Effector memory CD8-positive, alpha-beta T cell (primary cell): Measurements from ENCODE around the gene KIF26B.
"Not testable (repeated sequence)": the region's sequence is repeated elsewhere in the genome, so short reads cannot be mapped to it uniquely, and the experiment has no call there.

Experiments used
- ATAC-seq: fragments of 150-1000 bp; cut with Tn5 transposase; replicated peaks from 2 replicates; pipeline ENCODE4 v1.10.0; 2021; ENCODE audit warnings: mild to moderate bottlenecking, moderate library complexity
- DNase-seq, 3 experiments: peaks; one replicate each; pipeline ENCODE4 v3.0.0; 2021
- H3K27ac Mint-ChIP-seq, 2 donors: one replicate each; pipeline ENCODE4 v1.8.0; 2022; ENCODE audit warnings: mild to moderate bottlenecking in 2 of 2, mixed read lengths in 2 of 2, moderate library complexity in 2 of 2
- H3K27me3 Mint-ChIP-seq, 2 donors: one replicate each; pipeline ENCODE4 v1.8.0; 2022; ENCODE audit warnings: mixed read lengths in 2 of 2
- H3K36me3 Mint-ChIP-seq: one replicate; pipeline ENCODE4 v1.8.0; 2022; ENCODE audit warnings: mild to moderate bottlenecking, moderate library complexity, mixed read lengths; ENCODE audit not compliant: insufficient read depth
- H3K4me1 Mint-ChIP-seq, 2 donors: one replicate each; pipeline ENCODE4 v1.8.0; 2022; ENCODE audit warnings: low read depth in 2 of 2, mixed read lengths in 2 of 2
- H3K4me3 Mint-ChIP-seq, 2 donors: one replicate each; pipeline ENCODE4 v1.8.0; 2022; ENCODE audit warnings: mild to moderate bottlenecking in 2 of 2, mixed read lengths in 2 of 2, moderate library complexity in 2 of 2
- H3K9me3 Mint-ChIP-seq, 2 donors: one replicate each; pipeline ENCODE4 v1.8.0; 2022; ENCODE audit warnings: mixed read lengths in 2 of 2

The KIF26B gene

DNA sequence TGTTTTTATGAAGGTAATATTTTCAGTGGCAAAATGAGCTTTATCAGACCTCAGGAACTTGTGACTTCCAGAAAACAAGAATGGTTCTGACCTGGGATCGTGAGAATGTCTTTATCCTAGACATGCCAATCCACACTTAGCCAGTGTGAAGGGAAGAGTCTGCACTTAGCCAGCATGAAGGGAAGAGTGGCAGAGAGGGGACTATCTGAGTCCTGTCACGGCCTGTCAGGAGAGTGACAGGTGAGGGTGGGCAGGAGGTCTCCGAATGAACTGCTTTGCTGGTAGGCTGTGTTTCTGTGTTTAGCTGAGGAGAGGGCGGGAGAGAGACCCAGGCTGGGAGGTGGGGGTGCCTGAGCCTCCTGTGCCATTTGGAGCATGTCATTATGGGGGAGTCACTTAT, 173.1 kb downstream of the KIF26B start:
- peaks cover under 1 to 1% of the 10 kb centered on the region in 2 donors for H3K9me3 Mint-ChIP-seq
- H3K36me3 Mint-ChIP-seq: peaks cover 2% of the 10 kb centered on the region
- DNase-seq: no peak
- ATAC-seq: no peak
- H3K27ac Mint-ChIP-seq: no peak overlapping the region
- peaks cover 23 to 32% of the 10 kb centered on the region in 2 donors for H3K27me3 Mint-ChIP-seq
- peaks cover 0 to 2% of the 10 kb centered on the region in 2 donors for H3K4me1 Mint-ChIP-seq
- no peak overlapping the region for H3K4me3 Mint-ChIP-seq

DNA sequence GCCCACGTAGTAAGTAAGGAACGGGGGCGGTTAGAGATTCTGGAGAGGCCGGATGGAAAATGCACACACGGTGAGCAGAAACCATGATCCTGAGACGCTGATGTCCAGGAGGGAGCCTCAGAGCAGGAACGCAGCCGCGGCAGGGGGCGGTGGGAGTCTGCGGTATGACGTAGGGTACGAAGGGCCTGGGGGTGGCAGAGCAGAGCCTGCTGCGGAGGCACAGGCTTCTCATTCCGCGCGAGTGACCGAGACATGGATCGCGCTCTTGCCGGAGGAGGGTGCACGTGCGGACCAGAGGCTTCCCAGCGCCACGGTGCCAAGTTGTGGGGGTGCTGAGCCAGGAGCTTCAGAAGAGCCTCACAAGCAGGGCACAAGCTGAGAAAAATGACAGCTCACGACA, 176.2 kb downstream of the KIF26B start:
- H3K27me3 Mint-ChIP-seq: peaks cover 16 to 53% of the 10 kb centered on the region in 2 donors
- H3K36me3 Mint-ChIP-seq: peaks cover 2% of the 10 kb centered on the region
- peaks cover 0 to 8% of the 10 kb centered on the region in 2 donors for H3K9me3 Mint-ChIP-seq

DNA sequence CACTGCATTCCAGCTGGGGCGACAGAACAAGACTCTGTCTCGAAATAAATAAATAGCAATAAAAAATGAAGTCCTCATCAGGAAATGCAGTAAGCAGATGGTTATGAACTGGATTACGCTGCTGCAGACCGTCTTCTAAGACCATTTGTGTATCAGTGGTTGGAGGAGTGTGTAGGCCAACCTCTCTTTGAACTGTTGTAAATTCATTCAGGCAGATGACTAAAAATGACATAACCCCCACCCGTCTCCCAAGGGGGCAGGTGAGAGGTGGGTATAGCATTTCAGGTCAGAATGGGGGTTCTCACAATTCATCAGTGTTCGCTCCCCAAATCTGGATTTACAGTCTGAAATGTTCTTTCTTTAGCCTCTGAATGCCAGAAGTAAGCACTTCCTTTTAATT, 177.3 kb downstream of the KIF26B start:
- Mint-ChIP-seq H3K27me3 (peaks cover 16 to 56% of the 10 kb centered on the region in 2 donors), H3K36me3 (peaks cover 2% of the 10 kb centered on the region), H3K9me3 (peaks cover 1 to 8% of the 10 kb centered on the region in 2 donors), H3K4me1 (peaks cover 0 to 2% of the 10 kb centered on the region in 2 donors), H3K27ac (no peak overlapping the region), H3K4me3 (no peak overlapping the region)
- no peak for ATAC-seq
- no peak for DNase-seq

More for the DNA sequence above, 176.2 kb downstream of the KIF26B start:
- peaks cover 0 to 2% of the 10 kb centered on the region in 2 donors for H3K4me1 Mint-ChIP-seq
- H3K4me3 Mint-ChIP-seq: no peak overlapping the region
- no peak for ATAC-seq
- no peak overlapping the region for H3K27ac Mint-ChIP-seq
- no peak for DNase-seq

DNA sequence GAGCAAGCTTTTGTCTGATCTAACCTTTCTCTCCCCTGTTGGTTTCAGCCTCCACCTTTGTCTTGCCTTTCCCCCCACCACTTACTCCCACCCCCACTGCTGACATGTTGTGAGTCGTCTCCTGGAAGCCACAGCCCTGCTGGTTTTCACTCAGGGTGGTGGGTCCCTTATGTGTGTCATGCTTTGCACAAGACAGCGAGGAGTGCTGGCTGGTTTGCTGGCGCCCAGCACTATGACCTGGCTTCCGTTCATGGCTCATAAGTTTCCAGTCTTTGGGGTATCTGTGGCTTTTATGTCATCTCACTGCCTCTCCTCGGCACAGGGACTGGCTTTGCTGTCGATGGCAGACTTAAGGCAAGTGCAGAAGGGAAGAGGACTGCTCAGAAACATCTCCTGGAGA, 177.7 kb downstream of the KIF26B start:
- ATAC-seq: no peak
- DNase-seq: no peak
- peaks cover 13 to 55% of the 10 kb centered on the region in 2 donors for H3K27me3 Mint-ChIP-seq
- peaks cover 1 to 8% of the 10 kb centered on the region in 2 donors for H3K9me3 Mint-ChIP-seq
- H3K4me1 Mint-ChIP-seq: peaks cover 0 to 2% of the 10 kb centered on the region in 2 donors
- no peak overlapping the region for H3K4me3 Mint-ChIP-seq
- peaks cover 2% of the 10 kb centered on the region for H3K36me3 Mint-ChIP-seq
- H3K27ac Mint-ChIP-seq: no peak overlapping the region

DNA sequence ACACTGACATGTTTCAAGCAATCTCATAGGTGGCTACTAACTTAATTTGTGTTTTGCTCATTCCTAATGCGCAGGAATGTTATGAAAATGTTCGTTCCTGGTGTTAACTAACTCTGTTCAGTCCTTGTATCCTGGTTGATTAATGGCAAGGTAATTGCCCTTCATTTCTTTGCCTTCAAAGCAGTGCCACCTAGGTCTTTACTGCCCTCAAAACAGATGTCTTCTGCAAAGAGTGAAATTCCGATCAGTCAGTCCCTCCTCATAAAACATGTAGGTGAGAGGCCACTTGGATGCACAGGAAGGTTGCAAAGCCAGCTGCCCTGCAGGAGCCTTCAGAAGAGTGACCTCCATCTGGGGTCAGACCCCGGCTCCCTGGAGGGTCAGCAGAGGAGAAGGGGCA, 179.4 kb downstream of the KIF26B start:
- H3K27me3 Mint-ChIP-seq: peaks cover 6 to 45% of the 10 kb centered on the region in 2 donors
- H3K27ac Mint-ChIP-seq: no peak overlapping the region
- H3K4me3 Mint-ChIP-seq: no peak overlapping the region
- H3K36me3 Mint-ChIP-seq: no peaks in the 10 kb centered on the region
- H3K4me1 Mint-ChIP-seq: peaks cover 0 to 2% of the 10 kb centered on the region in 2 donors
- peaks cover 1 to 8% of the 10 kb centered on the region in 2 donors for H3K9me3 Mint-ChIP-seq
- no peak for ATAC-seq
- DNase-seq: no peak

DNA sequence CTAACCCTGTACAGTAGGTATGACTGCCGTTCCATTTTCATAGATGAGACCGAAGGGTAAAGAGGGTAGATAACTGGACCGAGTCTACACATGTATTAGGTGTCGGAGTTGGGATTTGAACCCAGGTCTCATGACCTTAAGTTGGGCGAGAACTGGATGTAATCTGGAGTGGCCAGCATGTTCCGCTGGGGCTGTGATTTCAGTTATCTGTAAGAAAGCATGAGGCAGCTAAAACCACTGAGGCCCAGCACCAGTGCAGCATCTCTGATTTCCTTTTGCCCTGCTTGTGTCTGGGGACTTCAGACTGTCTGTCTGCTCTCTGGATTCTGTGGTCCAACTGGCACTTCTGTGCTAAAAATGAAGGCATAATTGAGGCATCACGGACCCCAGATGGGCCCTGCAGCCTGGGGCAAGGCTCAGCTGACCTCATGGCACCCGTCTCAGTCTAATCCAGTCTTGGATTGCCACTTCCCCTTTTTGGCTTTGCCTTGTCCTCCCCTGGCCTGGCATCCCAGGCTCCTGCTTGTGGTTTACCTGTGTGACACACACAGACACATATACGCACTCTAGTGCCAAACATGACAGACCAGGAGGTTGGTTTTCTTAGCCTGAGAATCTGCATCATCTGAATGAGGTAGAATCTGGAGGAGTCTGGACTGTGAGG, 180.2 kb downstream of the KIF26B start:
- DNase-seq (no peak), ATAC-seq (no peak)
- no peak overlapping the region for H3K27ac Mint-ChIP-seq
- H3K4me1 Mint-ChIP-seq: peaks cover 0 to 2% of the 10 kb centered on the region in 2 donors
- peaks cover 6 to 38% of the 10 kb centered on the region in 2 donors for H3K27me3 Mint-ChIP-seq
- peaks cover 1 to 8% of the 10 kb centered on the region in 2 donors for H3K9me3 Mint-ChIP-seq
- H3K36me3 Mint-ChIP-seq: no peaks in the 10 kb centered on the region
- H3K4me3 Mint-ChIP-seq: no peak overlapping the region

DNA sequence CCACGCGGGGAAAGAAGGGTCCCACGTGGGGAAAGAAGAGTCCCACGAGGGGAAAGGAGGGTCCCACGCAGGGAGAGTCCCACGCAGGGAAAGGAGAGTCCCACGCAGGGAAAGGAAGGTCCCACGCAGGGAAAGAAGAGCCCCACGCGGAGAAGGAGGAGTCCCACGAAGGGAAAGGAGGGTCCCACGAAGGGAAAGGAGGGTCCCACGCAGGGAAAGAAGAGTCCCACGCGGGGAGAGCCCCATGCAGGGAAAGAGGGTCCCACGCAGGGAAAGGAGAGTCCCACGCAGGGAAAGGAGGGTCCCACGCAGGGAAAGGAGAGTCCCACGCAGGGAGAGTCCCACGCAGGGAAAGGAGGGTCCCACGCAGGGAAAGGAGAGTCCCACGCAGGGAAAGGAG, 180.9 kb downstream of the KIF26B start:
- H3K36me3 Mint-ChIP-seq, H3K9me3 Mint-ChIP-seq: not testable (repeated sequence)

DNA sequence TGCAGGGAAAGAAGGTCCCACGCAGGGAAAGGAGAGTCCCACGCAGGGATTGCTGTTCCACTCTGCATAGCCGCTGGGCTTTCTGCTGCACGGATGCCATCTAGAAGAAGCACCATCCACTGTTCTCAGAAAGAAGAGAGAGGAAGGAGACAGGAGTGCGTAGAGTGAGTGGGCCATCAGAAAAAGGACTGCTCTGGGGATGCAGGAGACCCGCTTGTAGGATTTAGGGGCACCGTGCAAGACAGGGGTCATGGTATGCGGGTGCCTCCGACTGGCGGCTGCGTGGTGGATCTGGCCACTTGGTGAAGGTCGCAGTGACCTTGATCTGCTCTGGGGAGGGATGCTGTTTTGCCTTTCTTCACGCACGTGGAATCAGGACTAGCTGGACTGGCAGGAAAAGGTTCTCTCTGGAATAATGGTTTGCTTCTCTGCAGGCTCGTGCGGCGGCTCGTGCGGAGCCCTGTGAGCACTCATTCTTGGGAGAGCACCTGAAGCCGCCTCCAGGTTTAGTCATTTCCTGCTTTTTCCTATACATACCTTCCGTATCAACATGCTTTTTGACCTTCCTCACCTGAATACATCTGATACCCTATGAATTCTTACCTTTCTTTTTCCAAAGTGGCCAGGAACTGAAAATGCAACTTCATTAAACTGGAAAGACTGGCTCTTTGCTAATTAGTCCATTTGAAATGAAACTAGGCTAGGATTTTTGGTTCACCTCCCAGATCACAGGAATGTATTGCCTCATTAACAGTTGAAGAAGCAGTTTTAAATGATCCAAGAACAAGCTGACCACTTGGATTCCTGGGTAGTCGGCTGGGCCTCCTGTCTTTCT, 181.6 kb downstream of the KIF26B start:
- Mint-ChIP-seq H3K27me3 (peaks cover 6 to 31% of the 10 kb centered on the region in 2 donors), H3K36me3 (no peaks in the 10 kb centered on the region), H3K4me1 (peaks cover 0 to 2% of the 10 kb centered on the region in 2 donors), H3K27ac (no peak overlapping the region), H3K4me3 (no peak overlapping the region), H3K9me3 (peaks cover 1 to 8% of the 10 kb centered on the region in 2 donors)
- DNase-seq (no peak), ATAC-seq (no peak)

More for the DNA sequence above, 180.9 kb downstream of the KIF26B start:
- H3K27ac Mint-ChIP-seq, H3K4me1 Mint-ChIP-seq, H3K4me3 Mint-ChIP-seq, ATAC-seq, DNase-seq: not testable (repeated sequence)
- peaks cover 6 to 37% of the 10 kb centered on the region in 2 donors for H3K27me3 Mint-ChIP-seq

DNA sequence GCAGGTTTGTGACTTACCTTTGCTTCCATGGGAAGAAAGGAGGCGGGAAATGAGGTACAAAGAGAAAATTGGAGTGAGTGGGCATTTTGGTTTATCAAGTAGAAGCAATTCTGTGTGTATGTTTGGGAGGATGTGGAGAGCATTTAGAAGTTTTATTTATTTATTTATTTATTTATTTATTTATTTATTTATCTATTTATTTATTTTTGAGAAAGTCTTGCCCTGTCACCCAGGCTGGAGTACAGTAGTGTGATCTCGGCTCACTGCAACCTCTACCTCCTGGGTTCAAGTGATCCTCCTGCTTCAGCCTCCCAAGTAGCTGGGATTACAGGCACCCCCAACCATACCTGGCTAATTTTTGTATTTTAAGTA, 182.2 kb downstream of the KIF26B start:
- not testable (repeated sequence) for ATAC-seq, H3K36me3 Mint-ChIP-seq

DNA sequence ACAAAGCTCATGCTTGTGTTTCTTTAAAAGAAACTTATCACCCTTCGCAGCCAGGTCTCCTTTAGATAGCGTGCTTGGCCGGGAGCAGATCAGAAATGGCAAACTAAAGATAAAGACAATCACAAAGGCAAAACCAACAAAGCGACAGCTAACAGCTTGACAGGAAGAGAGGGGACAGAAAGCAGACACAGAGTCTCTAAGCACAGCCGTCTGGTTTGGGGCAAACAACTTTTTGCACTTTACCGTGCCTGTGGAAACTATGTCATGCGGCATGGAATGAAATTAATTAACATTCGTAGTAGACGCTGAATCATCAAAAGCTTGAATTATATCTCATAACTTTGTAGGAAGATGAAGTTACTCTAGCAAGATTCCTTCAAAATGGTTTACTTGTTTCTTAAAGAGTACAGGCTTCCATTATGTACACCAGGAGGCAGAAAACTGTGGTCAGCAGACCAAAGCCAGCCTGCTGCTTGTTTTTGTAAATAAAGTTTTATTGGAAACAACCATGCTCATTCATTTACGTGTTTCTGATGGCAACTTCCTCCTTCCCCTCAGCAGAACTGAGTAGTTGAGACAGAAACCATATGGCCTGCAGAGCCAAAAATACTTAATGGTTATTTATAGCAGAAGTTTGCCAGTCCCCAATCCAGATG, 183.2 kb downstream of the KIF26B start:
- peaks cover 6 to 23% of the 10 kb centered on the region in 2 donors for H3K27me3 Mint-ChIP-seq
- H3K27ac Mint-ChIP-seq: no peak overlapping the region
- H3K4me3 Mint-ChIP-seq: no peak overlapping the region
- no peaks in the 10 kb centered on the region for H3K4me1 Mint-ChIP-seq
- ATAC-seq: no peak
- no peaks in the 10 kb centered on the region for H3K36me3 Mint-ChIP-seq
- no peak for DNase-seq
- H3K9me3 Mint-ChIP-seq: peaks cover 1 to 6% of the 10 kb centered on the region in 2 donors

More for the DNA sequence above, 182.2 kb downstream of the KIF26B start:
- H3K4me3 Mint-ChIP-seq, H3K4me1 Mint-ChIP-seq, H3K27ac Mint-ChIP-seq, DNase-seq, H3K9me3 Mint-ChIP-seq: not testable (repeated sequence)
- peaks cover 6 to 30% of the 10 kb centered on the region in 2 donors for H3K27me3 Mint-ChIP-seq

DNA sequence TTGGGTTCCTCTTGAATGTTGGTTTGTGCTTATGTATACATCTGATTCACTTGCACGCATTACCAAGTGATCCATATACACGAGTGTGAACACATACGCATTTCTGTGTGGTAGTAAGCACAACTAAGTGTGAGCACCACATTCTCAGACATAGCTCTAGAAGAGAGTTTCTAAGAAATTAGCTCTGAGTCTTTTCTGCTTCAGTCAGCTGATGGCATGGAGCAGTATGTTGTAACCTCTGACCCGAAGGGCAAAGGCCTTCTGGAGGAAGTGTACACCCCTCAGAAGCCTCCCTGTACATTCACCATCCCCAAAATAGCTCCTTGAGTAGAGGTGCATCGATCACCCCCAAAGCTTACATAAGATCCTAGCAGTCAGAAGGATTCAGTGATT, 183.7 kb downstream of the KIF26B start:
- DNase-seq (no peak), ATAC-seq (no peak)
- Mint-ChIP-seq H3K36me3 (no peaks in the 10 kb centered on the region), H3K27me3 (peaks cover 6 to 18% of the 10 kb centered on the region in 2 donors), H3K4me1 (no peaks in the 10 kb centered on the region), H3K4me3 (no peak overlapping the region), H3K9me3 (peaks cover under 1 to 1% of the 10 kb centered on the region in 2 donors), H3K27ac (no peak overlapping the region)

DNA sequence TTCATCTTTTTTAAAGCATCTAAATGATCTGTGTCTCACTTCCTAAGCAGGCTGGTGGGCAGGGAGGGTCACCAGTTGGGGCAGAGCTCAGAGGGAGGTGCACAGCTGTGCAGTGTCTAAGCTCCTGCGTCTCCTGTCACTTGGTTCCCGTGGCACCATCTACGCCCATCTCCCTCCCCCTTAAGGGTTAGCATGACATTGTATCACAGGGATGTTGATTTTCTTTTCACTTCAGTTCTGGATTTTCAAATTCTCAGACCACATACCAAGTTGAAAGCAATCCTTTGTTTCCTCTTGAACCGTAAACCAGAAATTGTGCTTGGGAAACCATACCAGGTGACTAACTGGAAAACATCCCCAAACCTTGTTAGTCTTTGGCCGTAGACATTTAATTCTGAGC, 187.0 kb downstream of the KIF26B start:
- Mint-ChIP-seq H3K36me3 (no peaks in the 10 kb centered on the region), H3K27ac (no peak overlapping the region), H3K4me1 (no peaks in the 10 kb centered on the region), H3K9me3 (peaks cover 0 to 4% of the 10 kb centered on the region in 2 donors), H3K27me3 (peaks cover 0 to 9% of the 10 kb centered on the region in 2 donors), H3K4me3 (no peak overlapping the region)
- DNase-seq (no peak), ATAC-seq (no peak)

DNA sequence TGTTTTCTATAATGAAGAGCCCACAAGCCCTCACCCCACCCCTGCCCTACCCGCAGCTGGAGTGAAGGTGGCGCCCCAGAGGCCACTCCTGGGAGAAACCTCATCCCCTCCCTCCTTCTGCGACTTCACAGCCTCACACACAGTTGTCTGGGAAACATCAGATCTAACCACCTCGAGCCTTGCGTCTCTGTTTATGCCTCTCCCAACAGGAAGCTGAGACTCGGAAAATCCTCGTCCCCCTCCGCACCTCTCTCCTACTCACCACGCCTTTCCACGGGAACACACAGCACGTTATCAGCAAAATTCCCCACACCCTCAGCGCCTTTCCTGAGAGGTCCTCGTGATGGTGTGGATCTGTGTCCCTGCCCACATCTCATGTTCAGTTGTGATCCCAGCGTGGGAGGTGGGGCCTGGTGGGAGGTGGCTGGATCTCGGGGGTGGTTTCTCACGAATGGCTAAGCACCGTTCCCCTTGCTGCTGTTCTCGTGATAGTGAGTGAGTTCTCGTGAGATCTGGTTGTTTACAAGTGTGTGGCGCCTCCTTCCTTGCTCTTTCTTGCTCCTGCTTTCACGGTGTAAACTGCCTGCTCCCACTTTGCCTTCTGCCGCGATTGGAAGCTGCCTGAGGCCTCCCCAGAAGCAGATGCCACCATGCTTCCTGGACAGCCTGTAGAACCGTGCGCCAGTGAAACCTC, 190.6 kb downstream of the KIF26B start:
- ATAC-seq (no peak), DNase-seq (no peak)
- Mint-ChIP-seq H3K9me3 (peaks cover 0 to 3% of the 10 kb centered on the region in 2 donors), H3K27me3 (peaks cover 12 to 15% of the 10 kb centered on the region in 2 donors), H3K36me3 (no peaks in the 10 kb centered on the region), H3K4me1 (no peaks in the 10 kb centered on the region), H3K4me3 (no peak overlapping the region), H3K27ac (no peak overlapping the region)
